Rectal smooth muscle tissue (tissue), 1 donor: Measurements from ENCODE around the gene FEM1B.

Experiments
- H3K27ac ChIP-seq: one replicate; pipeline ENCODE4 v1.7.0; 2013; ENCODE audit warnings: low read depth, low read length, inconsistent platforms
- H3K27me3 ChIP-seq: one replicate; pipeline ENCODE4 v1.7.0; 2013; ENCODE audit warnings: low read length; ENCODE audit not compliant: control insufficient read depth, insufficient read depth
- H3K36me3 ChIP-seq: one replicate; pipeline ENCODE4 v1.7.0; 2013; ENCODE audit warnings: low read length; ENCODE audit not compliant: control insufficient read depth, insufficient read depth
- H3K4me1 ChIP-seq: one replicate; pipeline ENCODE4 v1.7.0; 2013; ENCODE audit warnings: low read length; ENCODE audit not compliant: control insufficient read depth, insufficient read depth
- H3K4me3 ChIP-seq: one replicate; pipeline ENCODE4 v1.7.0; 2013; ENCODE audit warnings: low read length
- H3K9ac ChIP-seq: one replicate; pipeline ENCODE4 v1.7.0; 2013; ENCODE audit warnings: low read length

Gene FEM1B

GRCh38 chr15:68279779-68280753 lies 2.5 kb downstream of the FEM1B start:
- peaks cover 6% of the 10 kb centered on the region for H3K36me3 ChIP-seq
- H3K4me1 ChIP-seq = peaks cover 26% of the 10 kb centered on the region
- peak overlapping the region; percentile 100 for H3K27ac ChIP-seq
- no peaks in the 10 kb centered on the region for H3K27me3 ChIP-seq
- H3K9ac ChIP-seq = no peak overlapping the region
- peak overlapping the region; percentile 100 for H3K4me3 ChIP-seq

GRCh38 chr15:68281008-68281407 lies 3.5 kb downstream of the FEM1B start:
- H3K4me3 ChIP-seq = peak overlapping the region; percentile 100
- H3K27ac ChIP-seq = peak overlapping the region; percentile 100
- H3K9ac ChIP-seq = no peak overlapping the region

DNA sequence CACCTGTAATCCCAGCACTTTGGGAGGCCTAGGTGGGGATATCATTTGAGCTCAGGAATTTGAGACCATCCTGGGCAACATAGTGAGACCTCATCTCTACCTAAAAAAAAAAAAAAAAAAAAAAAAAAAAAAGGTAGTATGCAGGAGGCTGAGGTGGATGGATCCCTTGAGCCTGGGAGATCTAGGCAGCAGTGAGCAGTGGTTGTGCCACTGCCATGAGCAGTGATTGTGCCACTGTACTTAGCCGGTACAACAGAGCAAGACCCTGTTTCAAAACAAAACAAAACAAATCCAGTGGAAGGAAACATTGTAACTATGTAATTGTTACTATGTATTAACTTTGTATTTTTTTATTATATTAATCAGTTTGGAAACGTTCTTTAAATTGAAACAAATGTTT lies 5.9 kb downstream of the FEM1B start:
- Histone ChIP-seq H3K27ac (no peak overlapping the region), H3K4me1 (peaks cover 14% of the 10 kb centered on the region), H3K4me3 (no peak overlapping the region), H3K9ac (no peak overlapping the region), H3K27me3 (no peaks in the 10 kb centered on the region), H3K36me3 (peaks cover 6% of the 10 kb centered on the region)

More at GRCh38 chr15:68281008-68281407, 3.5 kb downstream of the FEM1B start:
- Histone ChIP-seq H3K36me3 (peaks cover 6% of the 10 kb centered on the region), H3K27me3 (no peaks in the 10 kb centered on the region), H3K4me1 (peaks cover 24% of the 10 kb centered on the region)

- no peak overlapping the region for H3K9ac ChIP-seq
- H3K4me3 ChIP-seq = no peak overlapping the region
- H3K36me3 ChIP-seq = peaks cover 6% of the 10 kb centered on the region
- H3K27ac ChIP-seq = no peak overlapping the region
- H3K4me1 ChIP-seq = peaks cover 12% of the 10 kb centered on the region
- H3K27me3 ChIP-seq = no peaks in the 10 kb centered on the region
Observed at GRCh38 chr15:68284616-68285258, 7.2 kb downstream of the FEM1B start.

- Histone ChIP-seq H3K4me1 (peaks cover 12% of the 10 kb centered on the region), H3K9ac (no peak overlapping the region), H3K27ac (no peak overlapping the region)
Observed at GRCh38 chr15:68285259-68285980, 7.9 kb downstream of the FEM1B start.

DNA sequence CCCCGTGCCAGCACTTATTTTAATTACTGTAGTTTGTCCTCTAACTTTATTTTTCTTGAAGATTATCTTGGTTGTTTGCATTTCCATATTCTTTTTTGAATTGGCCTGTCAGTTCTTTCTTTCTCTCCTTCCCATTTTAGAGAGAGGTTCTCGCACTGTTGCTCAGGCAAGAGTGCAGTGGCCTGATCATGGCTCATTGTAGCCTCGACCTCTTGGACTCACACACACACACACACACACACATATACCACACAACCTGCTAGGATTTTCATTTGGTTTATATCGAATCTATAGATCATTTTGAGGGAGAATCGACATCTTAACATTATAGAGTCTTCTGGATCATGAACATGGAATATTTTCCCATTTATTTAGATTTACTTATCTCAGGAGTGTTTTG lies 8.7 kb downstream of the FEM1B start:
- Histone ChIP-seq H3K4me3 (no peak overlapping the region), H3K27ac (no peak overlapping the region), H3K36me3 (peaks cover 17% of the 10 kb centered on the region), H3K9ac (no peak overlapping the region), H3K4me1 (peaks cover 8% of the 10 kb centered on the region), H3K27me3 (no peaks in the 10 kb centered on the region)

More at GRCh38 chr15:68285259-68285980, 7.9 kb downstream of the FEM1B start:
- no peaks in the 10 kb centered on the region for H3K27me3 ChIP-seq
- H3K36me3 ChIP-seq = peaks cover 12% of the 10 kb centered on the region
- H3K4me3 ChIP-seq = no peak overlapping the region

DNA sequence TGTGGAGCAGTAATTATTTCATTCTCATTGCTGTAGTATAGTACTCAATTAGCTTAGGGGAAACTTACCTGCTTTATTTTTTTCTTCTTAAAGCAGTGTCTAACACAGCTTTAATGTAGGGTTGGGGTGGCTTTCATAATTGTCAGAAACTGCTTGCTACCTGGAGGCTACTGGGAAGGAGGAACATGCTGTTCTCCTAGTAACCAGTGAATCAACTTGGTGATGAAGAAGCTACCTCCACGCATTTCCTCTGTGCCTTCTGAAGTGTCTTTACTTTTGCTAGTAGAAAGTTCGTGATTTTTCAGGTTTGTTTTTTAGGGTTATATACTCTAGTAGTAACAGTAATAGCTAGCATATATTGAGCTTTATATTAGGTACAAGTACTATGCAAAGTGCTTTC lies 11.5 kb downstream of the FEM1B start:
- Histone ChIP-seq H3K27ac (no peak overlapping the region), H3K4me1 (peaks cover 5% of the 10 kb centered on the region), H3K27me3 (no peaks in the 10 kb centered on the region), H3K4me3 (no peak overlapping the region), H3K36me3 (peaks cover 17% of the 10 kb centered on the region), H3K9ac (no peak overlapping the region)

DNA sequence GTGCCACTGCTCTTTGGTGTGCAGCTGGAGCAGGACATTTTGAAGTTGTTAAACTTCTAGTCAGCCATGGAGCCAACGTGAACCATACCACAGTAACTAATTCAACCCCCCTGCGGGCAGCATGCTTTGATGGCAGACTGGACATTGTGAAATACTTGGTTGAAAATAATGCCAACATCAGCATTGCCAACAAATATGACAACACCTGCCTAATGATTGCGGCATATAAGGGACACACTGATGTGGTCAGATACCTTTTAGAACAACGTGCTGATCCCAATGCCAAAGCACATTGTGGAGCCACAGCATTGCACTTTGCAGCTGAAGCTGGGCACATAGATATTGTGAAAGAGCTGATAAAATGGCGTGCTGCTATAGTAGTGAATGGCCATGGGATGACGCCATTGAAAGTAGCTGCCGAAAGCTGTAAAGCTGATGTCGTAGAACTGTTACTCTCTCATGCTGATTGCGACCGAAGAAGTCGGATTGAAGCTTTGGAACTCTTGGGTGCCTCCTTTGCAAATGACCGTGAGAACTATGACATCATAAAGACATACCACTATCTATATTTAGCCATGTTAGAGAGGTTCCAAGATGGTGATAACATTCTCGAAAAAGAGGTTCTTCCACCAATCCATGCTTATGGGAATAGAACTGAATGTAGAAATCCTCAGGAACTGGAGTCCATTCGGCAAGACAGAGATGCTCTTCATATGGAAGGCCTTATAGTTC lies 12.2 kb downstream of the FEM1B start:
- H3K36me3 ChIP-seq = peaks cover 13% of the 10 kb centered on the region
- no peaks in the 10 kb centered on the region for H3K27me3 ChIP-seq
- H3K4me1 ChIP-seq = peaks cover 5% of the 10 kb centered on the region
- H3K27ac ChIP-seq = no peak overlapping the region
- H3K4me3 ChIP-seq = no peak overlapping the region
- no peak overlapping the region for H3K9ac ChIP-seq

GRCh38 chr15:68290715-68291114 lies 13.2 kb downstream of the FEM1B start:
- Histone ChIP-seq H3K27ac (no peak overlapping the region), H3K9ac (no peak overlapping the region), H3K27me3 (no peaks in the 10 kb centered on the region), H3K4me1 (peaks cover 10% of the 10 kb centered on the region), H3K36me3 (peaks cover 11% of the 10 kb centered on the region), H3K4me3 (no peak overlapping the region)

DNA sequence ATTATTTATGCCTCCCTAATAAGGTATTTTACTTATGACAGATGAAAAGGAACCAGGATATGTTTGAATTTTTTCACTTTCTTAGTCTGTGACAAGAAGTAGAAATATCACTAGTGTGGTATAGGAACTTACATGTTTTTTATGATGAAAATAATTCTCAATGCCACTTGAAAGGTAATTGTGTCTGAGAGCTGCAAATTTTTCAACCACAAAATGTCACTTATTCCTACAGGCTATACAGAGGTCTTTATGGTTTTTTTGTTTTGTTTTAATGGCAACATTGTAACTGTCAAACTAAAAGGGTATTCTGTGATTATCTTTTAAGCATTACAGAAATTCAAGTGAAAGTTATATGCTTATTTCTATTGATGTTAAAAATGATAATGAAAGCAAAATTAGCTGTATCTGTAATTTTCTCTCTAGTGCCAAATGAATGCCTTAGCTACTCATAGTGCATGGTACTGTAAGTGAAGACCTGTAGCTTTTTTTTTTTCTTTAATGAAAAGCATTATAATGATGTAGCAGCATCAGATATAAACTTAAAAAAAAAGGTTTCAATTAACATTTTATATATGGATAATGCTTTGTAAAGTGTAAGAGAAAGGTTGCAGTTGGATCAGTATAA lies 14.7 kb downstream of the FEM1B start:
- H3K4me1 ChIP-seq = peaks cover 10% of the 10 kb centered on the region
- no peak overlapping the region for H3K9ac ChIP-seq
- H3K27ac ChIP-seq = no peak overlapping the region

GRCh38 chr15:68292967-68293366 lies 15.4 kb downstream of the FEM1B start:
- H3K36me3 ChIP-seq = peaks cover 11% of the 10 kb centered on the region
- H3K27me3 ChIP-seq = no peaks in the 10 kb centered on the region
- H3K9ac ChIP-seq = no peak overlapping the region
- H3K4me1 ChIP-seq = peaks cover 10% of the 10 kb centered on the region
- no peak overlapping the region for H3K27ac ChIP-seq
- no peak overlapping the region for H3K4me3 ChIP-seq

More for the DNA sequence above, 14.7 kb downstream of the FEM1B start:
- Histone ChIP-seq H3K36me3 (peaks cover 11% of the 10 kb centered on the region), H3K27me3 (no peaks in the 10 kb centered on the region), H3K4me3 (no peak overlapping the region)
